HT1080 (cell line): ENCODE measurements around the gene ATP8A1. TPM values are rescaled to one million over a fixed set of nuclear protein-coding genes. Genes with fewer than 3 reads are reported as not detected.

ENCODE experiments used
- DNase-seq: peaks from one replicate; pipeline ENCODE4 v3.0.0-alpha.2; 2015; ENCODE audit warnings: low read depth
- total RNA-seq: library from RNA; depleted of rRNA; stranded (reverse); fragments of >200 nt; shearing (Covaris generic); gene quantifications from 2 replicates; pipeline ENCODE4 v1.2.3, GENCODE V29; 2014

ATP8A1 gene
- total RNA-seq, 1 experiment from 2014 or later, result 0.06 TPM

DNA sequence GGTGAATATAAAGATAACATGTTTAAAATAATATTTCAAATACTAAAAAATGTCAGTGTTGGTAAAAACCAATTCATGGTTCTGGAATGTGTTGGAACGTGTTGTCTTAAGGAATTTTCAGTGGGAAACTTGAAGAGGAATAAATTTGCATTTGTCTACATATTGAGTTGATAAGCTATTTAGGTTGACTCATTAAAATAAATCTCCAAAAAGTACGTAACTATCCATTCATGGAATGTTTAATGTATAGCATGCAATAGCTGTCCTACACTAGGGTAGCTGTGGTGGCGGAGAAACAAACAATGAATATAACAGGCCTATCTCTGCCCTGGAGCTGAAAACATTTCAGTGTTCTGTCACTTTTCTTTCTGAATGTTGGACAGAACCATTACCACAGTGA is 239.4 kb downstream of the ATP8A1 start:
- DNase-seq, result no peak

DNA sequence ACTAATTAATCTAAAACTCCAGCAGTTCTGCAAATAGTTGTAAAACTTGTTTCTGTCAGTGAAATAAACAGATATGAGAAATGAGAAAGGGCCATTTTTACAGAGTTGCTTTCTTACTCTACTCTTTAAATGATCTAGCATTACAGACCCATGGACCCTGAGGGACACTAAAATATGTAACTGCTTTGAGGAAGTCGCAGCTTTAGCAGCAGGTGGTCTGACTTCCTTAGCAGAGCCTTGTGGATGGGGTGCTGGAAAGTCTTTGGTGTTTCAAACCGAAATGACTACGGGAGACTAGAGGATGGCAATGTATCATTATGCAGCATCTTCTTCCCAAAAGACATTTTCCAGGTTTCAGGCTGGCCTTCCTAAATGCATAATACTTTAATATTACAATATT is 240.9 kb downstream of the ATP8A1 start:
- no peak for DNase-seq

DNA sequence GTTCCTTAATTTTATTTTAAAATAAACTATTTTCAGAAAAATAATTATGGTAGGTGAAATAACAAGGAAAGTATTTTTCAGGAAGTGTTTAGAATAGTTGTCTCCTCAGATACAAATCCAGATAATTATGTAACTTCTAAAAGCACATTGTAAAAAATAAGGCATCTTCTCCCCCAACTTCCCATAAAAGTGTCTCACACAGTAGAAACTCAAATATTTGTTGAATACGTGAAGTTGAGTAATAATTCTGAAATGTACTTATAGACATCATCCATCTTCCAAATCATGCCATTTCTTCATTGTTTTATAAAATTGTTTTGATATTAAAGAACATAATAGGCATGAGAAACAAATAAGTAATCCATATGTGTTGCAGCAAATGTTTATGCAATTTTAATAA is 241.6 kb downstream of the ATP8A1 start:
- no peak for DNase-seq

DNA sequence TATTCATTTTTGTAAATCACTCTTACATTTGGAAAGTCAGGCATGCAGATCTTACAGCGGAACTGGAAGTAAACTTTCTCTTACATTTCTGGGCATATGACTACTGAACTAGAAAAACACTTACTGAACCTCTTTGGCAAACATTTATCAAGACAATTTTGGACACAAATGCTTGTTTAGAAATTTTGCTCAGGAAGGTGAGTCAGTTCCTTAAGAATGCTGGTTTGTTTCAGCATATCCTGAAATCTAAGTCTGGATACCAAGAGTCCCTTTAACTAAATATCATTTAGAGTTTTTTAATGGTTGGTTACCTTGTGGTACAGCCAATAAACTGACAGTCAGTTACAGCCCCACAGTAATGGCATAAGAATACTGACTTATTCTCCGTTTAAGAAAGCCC is 244.7 kb downstream of the ATP8A1 start:
- peak; percentile 81 for DNase-seq

DNA sequence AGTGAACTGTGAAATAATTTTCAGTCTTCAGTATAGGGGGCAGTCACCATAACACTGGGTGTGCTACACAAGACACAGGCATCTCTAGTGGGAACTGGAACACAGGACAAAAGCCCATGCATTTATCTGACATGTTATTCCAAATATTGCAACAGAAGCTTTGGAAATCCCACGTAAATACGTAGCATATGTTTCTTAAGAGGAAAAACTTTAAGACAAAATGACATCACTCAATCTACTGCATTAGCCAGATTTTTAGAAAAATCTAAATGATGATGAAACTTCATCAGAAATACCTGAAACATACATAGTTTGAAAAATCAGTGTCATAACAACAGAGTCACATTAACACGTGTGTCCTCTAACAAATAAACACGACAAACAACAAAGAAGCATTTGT is 245.1 kb downstream of the ATP8A1 start:
- no peak for DNase-seq

DNA sequence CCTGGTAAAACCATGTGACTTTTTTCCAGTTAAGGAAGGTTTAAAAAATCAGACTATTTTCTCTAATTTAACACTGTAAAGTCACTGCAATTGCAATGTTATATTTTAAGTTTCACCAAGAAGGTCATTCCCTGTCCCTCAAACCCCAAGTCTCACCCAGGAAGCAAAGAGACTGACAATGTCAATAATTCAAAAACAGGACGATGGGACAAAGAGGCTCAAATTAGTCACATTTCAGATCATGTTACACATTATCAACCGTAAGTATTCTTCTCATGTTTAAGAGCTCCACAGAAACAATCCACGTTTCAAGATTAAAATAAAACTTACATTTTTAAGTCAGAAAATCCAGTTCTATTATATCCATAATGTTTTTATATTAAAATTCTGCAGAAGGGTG is 246.5 kb downstream of the ATP8A1 start:
- no peak for DNase-seq

DNA sequence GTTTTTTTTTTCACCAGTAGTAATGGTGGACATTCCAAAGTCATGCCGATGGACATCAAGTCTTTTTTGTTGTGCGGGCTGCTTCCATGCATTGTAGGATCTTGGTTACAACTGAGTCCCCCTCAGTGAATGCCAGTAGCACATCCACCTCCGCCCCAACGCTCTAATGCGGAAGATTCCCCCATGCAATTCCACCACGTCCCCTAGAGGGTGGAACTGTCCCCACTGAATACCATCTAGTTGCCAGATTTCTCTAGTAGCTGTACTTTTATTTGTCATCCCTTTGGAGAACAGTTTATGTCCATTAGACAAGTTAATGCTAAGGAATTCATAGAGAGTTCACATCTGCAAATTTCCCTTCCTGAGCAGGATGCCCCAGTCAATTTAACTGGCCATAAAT is 252.9 kb downstream of the ATP8A1 start:
- DNase-seq, result no peak

DNA sequence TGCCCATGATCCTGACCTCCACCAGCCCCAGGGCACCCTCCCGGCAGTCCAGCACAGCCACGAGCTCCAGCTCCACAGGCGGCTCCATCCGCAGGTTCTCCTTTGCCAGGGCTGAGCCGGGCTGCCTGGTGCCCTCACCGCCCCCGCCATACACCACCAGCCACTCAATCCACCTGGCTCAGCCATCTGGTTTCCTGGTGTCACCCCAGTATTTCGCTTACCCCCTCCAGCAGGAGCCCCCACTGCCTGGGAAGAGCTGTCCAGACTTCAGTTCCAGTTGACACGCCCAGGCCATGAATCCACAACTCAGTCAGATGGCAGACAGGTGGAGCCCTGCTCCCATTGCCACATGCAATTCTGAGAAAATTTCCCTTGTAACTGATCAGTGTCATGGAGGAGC is 255.7 kb downstream of the ATP8A1 start:
- peak; percentile 19 for DNase-seq

DNA sequence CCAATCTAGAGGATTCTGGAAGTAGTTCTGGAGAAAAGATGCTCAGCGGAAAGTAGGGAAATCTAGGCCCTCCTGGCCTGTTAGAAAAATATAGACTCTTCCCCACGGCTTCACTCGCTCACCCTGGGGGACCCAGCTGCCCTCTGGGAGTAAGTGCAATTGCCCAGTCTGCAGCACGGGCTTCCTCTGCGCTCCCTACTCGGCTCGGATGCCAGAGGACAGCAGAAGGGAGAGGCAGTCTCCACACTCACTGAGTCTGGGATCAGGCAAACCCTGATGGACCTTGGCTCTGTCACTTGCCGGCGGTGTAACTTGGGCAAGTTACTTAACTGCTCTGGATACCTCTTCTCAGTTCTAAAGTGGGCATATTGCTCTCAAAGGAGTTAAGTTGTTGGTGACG is 257.5 kb downstream of the ATP8A1 start:
- no peak for DNase-seq

DNA sequence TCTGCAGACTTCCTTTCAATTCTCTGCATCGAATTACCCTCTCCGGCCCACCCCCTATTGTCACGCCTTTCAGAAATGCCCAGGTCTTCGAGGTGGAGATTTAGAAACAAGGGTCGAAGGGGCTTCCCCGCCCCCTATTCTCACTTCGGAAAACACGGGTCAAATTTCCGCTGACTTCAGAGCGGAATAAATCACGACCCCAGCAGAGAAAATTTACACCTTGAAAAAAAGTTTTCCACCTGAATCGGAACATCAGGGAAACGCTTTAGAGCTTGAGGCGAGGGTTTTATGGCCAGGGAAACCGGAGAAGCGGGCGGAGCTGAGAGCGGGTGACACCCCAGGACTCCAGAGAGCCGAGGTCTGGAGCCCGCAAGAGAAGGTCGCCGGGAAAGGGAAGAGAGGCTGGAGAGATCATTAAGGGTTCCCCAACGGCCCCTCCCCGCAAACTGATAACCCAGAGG is 258.0 kb downstream of the ATP8A1 start:
- no peak for DNase-seq

DNA sequence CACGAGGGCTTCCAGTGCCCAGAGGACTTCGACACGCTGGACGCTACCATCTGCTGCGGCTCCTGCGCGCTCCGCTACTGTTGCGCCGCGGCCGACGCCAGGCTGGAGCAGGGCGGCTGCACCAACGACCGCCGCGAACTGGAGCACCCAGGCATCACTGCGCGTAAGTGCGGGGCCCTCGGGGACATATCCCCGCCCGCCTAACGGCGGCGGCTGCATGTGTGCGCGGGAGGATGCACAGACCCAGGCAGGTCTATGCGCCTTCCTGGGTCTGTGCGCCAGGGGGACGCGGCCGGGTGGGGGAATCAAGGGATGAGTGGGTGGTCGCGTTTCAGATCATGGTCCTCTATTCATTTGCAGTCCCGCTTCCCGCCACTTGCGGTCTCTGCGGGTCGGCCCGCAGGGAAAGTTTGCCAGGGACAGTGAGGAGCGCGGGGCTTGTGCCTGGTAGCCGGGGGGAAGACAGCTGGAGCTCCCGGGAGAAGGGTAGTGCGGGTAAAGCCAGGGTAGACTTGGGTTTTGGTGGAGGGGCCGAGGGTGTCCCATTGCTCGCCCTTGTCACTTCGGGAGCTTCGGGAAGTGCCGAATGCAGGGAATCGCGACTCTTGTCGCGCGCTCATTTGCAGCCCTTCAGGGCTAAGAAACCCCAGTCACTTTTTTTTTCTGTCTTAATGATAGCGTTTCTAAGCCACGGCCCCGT is 258.6 kb downstream of the ATP8A1 start:
- DNase-seq, result no peak

DNA sequence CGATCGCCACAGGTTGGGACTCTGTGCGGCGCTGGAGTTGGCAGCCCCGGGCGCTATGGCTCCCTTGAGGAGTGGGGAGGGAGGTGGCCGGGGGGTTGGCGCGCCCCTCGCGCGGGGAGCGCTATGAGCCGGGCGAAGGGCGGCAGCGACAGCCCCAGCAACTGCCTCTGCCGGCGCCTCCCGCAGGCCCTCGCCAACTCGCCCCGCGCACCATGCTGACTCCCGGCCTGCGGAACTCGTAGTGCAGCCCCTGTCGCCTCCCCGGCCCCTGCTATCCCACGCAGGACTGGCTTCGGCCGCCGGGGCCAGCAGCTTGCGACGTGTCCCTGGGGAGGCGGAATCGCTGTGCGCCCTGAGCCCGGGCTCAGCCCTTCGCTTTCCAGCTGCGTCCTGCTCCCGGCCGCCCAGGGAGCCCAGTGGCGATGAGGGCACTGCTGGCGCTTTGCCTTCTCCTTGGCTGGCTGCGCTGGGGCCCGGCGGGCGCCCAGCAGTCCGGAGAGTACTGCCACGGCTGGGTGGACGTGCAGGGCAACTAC is 259.2 kb downstream of the ATP8A1 start:
- DNase-seq, result no peak

DNA sequence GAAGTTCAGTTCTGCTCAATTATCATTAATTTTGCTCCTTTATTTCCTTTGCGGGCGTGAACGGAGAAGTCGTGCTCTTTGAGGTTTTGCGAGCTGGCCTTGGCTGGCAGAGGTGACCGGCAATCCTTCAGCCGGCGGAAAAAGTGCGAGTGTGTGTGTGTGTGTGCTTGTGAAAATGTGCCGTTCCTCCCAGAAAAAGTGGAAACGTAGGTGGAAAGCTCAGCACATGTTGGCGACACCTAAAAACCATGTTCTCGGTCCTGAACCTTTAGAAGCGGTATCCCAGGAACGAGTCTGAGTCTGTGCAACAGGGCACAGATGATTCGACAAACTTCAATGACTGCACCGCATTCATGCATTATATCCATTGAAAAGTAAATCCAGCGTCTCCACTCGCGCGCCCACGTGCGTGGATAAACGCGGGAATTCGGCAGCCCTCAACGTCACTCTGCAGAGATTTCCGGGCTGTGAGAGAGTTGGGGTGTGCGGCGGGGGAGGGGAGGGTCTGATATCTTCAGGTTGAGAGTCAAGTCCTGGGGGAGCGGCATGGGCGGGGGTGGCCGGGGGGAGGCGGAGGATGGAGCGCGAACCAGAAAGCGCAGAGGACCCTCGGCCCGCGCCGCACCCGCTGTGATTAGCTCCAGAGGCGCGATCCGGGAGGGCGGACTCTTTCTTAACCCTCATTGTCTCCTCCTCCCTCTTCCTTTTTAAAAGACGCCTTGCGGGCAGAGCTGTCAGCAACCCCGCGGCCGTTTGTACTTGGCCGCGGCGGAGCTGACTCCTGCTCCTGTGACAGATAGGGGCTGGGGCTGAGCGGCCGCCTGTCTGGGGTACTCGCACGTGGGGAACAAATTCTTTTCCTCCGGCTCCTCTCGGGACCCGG is 259.9 kb downstream of the ATP8A1 start, which contains the start of gene SHISA3:
SHISA3 (plus strand) TSS at position 737 of the 883 bp plus-strand sequence. CDS start 569 bp downstream, outside the sequence.
- DNase-seq, result no peak

DNA sequence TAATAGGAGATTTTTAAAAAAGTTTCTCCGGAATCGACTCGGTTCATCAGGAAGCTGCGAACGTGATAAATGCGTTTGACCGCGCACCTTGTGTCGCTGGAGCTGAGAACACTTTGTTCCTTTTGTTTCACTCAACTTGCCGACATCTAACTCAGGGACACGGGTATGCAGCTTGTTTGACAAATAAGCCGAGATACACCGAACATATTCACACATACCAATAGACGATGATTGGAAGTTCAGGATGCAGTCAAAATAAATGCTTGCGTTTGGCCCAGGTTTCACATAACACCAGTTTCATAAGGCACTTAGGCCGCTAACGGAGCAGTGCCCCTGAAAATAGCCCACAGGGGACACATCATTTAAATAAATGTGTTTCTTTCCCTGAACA is 260.5 kb downstream of the ATP8A1 start:
- no peak for DNase-seq

DNA sequence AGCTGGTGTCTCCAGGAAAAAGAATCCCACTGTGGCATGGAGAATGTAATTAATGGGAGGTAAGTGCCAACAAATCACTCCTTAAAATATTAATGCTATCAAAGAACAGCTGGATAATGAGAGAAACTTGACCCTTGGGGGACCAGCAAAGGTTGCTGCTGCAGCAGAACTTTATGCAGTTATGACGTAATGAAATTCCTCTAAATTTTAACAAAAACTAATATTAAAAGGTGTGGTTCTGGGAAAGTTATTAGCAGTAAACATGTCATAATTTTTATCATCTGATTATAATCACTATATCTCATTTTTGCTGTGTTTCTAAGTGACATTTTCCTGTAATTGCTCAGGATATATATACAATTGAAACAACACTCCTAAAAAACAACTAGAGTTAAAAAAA is 261.3 kb downstream of the ATP8A1 start:
- no peak for DNase-seq

DNA sequence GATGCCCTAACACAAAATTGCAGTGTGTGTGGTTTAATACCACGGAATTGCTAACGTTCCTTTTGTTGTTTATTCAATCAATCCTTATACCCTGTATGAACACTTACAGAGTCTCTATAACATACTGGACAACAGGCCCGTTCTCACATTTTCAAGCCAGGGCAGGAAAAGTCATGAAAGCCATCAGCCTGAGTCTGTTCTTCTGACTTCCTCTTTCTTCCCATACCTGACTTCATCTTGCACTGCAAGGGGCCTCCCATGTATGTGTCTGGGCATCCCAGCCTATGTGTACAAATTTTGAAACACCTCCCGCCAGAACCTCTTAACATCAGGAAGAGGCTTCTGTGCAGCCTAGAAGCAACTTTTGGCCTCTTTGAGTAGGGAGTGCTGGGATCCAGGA is 264.5 kb downstream of the ATP8A1 start:
- no peak for DNase-seq

DNA sequence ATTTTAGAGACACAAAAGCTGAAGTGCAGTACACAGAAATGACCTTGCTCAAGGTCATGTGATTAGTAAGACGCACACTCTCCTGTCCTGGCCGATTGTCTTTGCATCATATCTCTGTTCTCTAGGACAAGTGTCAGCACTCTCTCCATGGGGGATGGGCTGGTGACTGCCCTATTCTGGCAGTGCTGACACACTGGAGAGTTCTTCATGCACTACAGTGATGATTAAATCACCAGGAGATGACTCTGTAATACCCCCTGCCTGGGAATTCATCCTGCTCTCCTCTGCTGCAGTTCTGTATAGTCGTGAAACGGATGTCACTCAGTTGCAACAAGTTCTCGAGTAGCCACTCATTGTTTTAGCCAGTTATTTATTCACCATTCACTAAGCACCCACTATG is 264.9 kb downstream of the ATP8A1 start:
- peak; percentile 50 for DNase-seq

DNA sequence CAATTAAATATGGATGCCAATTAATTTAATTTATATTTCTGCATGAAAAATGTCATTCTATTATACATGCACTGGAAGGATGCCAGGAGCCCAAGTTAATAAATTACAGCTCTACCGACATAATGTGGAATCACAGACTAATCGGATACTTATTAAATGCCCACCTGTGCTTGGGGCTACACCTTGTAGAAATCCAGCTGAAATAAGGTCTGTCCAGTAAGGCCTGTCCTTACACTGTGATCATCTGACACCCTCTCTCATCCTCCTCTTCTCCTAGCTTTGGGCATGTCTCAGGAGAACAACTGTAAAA is 265.6 kb downstream of the ATP8A1 start:
- no peak for DNase-seq

DNA sequence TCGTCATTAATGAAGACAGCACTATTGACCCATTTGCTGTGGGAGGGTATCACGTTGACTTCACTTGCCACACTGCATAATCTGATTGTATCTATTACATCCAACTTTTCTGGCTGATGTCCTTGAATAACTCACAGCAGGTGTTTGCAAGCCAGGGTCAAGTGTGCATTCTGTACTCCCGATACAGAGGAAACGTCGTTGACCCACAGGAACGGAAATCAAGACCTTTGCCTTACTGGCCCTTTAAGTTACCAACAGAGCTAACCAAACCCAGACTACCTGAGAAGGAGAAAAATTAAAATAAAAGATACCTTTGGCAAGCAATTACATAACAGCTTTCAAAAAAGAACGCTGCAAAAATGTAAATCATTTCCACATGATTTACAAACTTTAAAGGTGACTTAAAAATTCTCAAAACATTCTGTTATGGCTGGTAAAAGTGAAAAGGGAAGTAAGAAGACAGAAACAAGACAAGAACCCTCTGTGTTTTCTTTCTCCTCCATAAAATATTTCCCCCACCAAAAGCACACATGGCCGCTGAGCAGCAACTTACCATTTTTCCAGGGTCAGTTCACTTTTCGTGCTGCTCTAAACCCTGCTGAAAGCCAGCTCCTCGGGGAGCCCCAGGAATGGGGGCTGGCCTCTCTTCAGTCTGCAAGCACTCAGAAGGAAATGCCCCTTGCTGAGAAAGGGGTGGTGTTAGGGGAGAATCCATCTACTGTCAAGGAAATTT is 266.1 kb downstream of the ATP8A1 start:
- no peak for DNase-seq

DNA sequence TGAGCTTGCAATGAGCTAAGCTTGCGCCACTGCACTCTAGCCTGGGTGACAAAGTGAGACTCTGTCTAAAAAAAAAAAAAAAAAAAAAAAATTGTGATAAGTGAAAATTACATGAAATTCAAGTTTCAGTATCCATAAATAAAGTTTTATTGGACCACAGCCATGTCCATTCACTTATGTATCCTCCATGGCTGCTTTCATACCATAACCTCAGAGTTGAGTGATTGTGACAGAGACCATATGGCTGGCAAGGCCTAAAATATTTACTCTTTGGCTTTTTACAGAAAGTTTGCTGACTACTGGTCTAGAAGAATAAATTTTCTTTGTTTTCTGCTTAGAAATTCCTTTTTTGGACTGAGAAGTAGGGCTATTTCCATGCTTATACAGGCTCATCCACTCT is 271.4 kb downstream of the ATP8A1 start:
- DNase-seq, result no peak

DNA sequence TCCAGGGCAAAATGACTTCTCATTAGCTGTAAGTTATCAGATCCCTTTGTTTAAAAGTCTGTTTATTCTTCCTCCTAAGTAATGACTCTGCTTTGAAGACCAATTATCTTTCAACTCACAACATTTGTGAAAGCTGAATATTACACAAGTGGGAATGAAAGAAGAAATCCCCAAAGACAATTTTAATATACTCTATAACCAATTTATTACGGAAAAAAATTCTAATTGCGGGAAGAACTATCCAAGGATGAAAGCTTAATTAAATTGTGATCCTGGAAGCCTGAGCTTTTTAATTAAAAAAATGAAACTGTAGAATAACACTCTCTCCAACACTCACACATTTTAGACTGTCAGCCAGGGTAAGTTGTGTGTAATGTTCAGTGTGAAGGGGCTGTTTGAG is 275.2 kb downstream of the ATP8A1 start:
- no peak for DNase-seq

DNA sequence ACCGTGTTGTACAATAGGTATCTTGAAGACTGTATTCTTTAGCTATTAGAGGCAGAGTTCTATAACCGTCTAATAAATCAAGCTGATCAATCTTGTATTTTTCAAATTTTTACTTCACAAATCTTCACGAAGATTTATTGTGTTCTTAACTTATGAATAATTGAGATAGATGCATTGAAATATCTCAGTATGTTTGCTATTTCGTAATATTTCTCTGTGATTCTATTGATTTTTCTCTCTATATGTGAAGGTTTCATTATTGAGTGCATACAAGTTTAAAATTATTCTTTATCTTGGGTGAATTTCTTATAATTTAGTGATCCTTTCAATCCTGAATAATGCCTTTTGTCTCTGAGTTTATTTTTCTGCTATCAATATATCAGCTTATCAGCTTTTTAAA is 279.4 kb downstream of the ATP8A1 start:
- no peak for DNase-seq
